ENCODE data around the gene CPT1C. TPM values are rescaled to one million over a fixed set of nuclear protein-coding genes. Genes with fewer than 3 reads are reported as not detected.
A peak's percentile ranks its signal among the peaks of the same experiment; 100 is the strongest.

The CPT1C gene
- total RNA-seq, 2 experiments from 2014 or later: 0.79 to 1.3 TPM

DNA sequence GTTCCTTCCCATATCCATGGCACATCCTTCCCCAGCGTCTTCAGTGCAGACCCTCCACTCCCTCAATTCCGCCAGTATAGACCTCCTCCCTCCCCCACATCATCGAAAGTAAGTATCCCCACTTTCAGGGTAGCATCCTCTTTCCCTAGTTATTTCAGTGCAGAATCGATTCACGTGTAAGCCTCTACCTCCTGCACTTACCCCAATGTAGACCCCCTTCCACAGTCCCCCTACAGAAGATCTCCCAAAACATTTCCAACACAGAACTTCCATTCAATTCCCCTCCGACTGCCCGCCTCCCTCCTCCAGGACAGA, 25.9 kb upstream of the CPT1C start:
- DNase-seq: no peak
- H3K27ac Mint-ChIP-seq: peak overlapping the region; percentile 97
- no peaks in the 10 kb centered on the region for H3K27me3 Mint-ChIP-seq
- peaks cover 26% of the 10 kb centered on the region for H3K36me3 Mint-ChIP-seq (ENCODE audit: low read depth)
- H3K4me3 Mint-ChIP-seq: peak overlapping the region; percentile 99
- peaks cover 41% of the 10 kb centered on the region for H3K4me1 Mint-ChIP-seq
- POLR2A ChIA-PET: interaction anchor here (1.0 kb wide), 1 partner anchor 11 kb away, joined by 5 read pairs; no protein-coding TSS in a partner anchor
- CTCF ChIA-PET: interaction anchor here (0.6 to 2.2 kb wide), 2 partner anchors 11 to 102 kb away, joined by 3 to 8 read pairs; no protein-coding TSS in a partner anchor
- no peaks in the 10 kb centered on the region for H3K9me3 Mint-ChIP-seq

- H3K36me3 Mint-ChIP-seq (ENCODE audit: low read depth): peaks cover 26% of the 10 kb centered on the region
- peak; percentile 100 for DNase-seq
- H3K27me3 Mint-ChIP-seq: no peaks in the 10 kb centered on the region
- no peaks in the 10 kb centered on the region for H3K9me3 Mint-ChIP-seq
- peak within 1 kb of the TSS; percentile 97 for H3K27ac Mint-ChIP-seq
- ChIA-PET CTCF (interaction anchor here (0.6 to 2.2 kb wide), 2 partner anchors 10 to 103 kb away, joined by 3 to 8 read pairs; no protein-coding TSS in a partner anchor), POLR2A (interaction anchor here (1.0 kb wide), 1 partner anchor 11 kb away, joined by 5 read pairs; no protein-coding TSS in a partner anchor)
- H3K4me1 Mint-ChIP-seq: peaks cover 39% of the 10 kb centered on the region
- H3K4me3 Mint-ChIP-seq: peak within 1 kb of the TSS; percentile 99
Observed at GRCh38 chr19:49665351-49666119, 25.4 kb upstream of the CPT1C start, which contains the start of the genes BCL2L12 and IRF3. Gene BCL2L12 (plus strand): TSS chr19:49665933. CDS start chr19:49666693, 760 bp downstream. Gene IRF3 (minus strand): TSS chr19:49665857. CDS start chr19:49664838, 1,019 bp downstream.

DNA sequence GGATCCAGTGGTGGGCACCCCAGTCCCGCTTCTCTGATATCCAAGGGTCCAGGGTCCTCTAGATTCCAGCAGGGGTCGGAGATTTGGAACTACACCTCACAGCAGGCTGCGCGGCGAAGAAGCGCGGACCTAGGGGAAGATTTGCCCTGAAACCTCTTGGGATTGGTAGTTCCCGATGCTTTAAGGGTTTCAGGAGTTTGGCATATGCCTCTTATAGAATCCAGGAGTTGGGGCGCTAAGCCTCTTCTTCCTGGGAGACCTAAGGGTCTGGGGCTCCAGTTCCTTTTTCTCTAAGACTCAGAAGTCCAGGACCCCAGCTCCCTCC, 24.8 kb upstream of the CPT1C start:
- Mint-ChIP-seq H3K27ac (peak overlapping the region; percentile 97), H3K27me3 (no peaks in the 10 kb centered on the region), H3K9me3 (no peaks in the 10 kb centered on the region), H3K4me3 (peak overlapping the region; percentile 99), H3K4me1 (peaks cover 39% of the 10 kb centered on the region), H3K36me3 (ENCODE audit: low read depth) (peaks cover 26% of the 10 kb centered on the region)
- ChIA-PET CTCF (interaction anchor here (1.1 to 2.2 kb wide), 2 partner anchors 10 to 11 kb away, joined by 3 to 8 read pairs; no protein-coding TSS in a partner anchor), POLR2A (interaction anchor here (1.0 kb wide), 1 partner anchor 10 kb away, joined by 5 read pairs; no protein-coding TSS in a partner anchor)
- no peak for DNase-seq

DNA sequence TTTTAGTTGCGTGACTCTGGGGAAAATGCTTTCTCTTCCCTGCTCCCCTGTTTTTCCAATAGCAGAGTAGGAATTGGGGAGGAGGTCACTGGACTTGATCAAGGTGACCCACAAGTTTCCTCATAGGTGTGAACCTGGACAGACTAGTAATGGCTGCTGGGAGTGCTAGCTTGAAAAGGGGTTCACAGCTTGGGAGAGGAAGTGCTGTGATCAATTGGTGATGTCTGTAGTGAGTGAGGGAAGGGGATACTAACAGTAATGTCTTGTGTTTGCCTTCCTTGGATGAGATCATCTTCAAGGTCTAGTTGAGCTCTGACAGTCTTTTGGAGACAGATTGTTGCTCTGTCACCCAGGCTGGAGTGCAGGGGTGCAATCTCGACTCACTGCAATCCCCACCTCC, 23.4 kb upstream of the CPT1C start:
- H3K27ac Mint-ChIP-seq: peak overlapping the region; percentile 97
- H3K27me3 Mint-ChIP-seq: no peaks in the 10 kb centered on the region
- H3K36me3 Mint-ChIP-seq (ENCODE audit: low read depth): peaks cover 28% of the 10 kb centered on the region
- DNase-seq: no peak
- H3K4me3 Mint-ChIP-seq: peak overlapping the region; percentile 99
- ChIA-PET POLR2A (interaction anchor here (1.2 kb wide), 1 partner anchor 9 kb away, joined by 3 read pairs; no protein-coding TSS in a partner anchor), CTCF (interaction anchor here (1.0 to 2.4 kb wide), 3 partner anchors 9 to 96 kb away, joined by 3 to 7 read pairs (median 3); no protein-coding TSS in a partner anchor)
- H3K4me1 Mint-ChIP-seq: peaks cover 47% of the 10 kb centered on the region
- H3K9me3 Mint-ChIP-seq: no peaks in the 10 kb centered on the region

DNA sequence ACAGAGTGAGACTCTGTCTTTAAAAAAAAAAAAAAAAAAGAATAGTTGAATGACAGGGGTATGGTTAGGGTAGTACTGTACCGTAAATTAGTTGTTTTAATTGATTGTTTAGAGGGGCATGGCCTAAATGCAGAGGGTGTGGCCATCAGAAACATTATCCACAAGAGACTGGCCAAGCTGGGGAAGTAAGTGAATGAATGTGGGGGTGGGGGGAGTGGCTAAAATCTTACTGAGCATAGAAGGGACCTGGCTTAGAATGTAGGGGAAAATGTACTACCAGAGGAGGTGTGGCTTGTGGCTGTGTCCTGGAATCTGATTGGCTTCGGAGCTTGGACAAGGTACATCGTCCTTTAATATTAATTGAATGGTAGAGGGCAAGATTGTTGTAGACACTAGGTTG, 21.4 kb upstream of the CPT1C start:
- CTCF ChIA-PET: no interaction called here
- DNase-seq: no peak
- Mint-ChIP-seq H3K27ac (no peak overlapping the region), H3K27me3 (no peaks in the 10 kb centered on the region), H3K36me3 (ENCODE audit: low read depth) (peaks cover 17% of the 10 kb centered on the region), H3K4me3 (no peak overlapping the region), H3K4me1 (peaks cover 29% of the 10 kb centered on the region), H3K9me3 (no peaks in the 10 kb centered on the region)
- POLR2A ChIA-PET: no interaction called here

GRCh38 chr19:49672131-49672919, 18.6 kb upstream of the CPT1C start:
- Mint-ChIP-seq H3K27ac (no peak overlapping the region), H3K36me3 (ENCODE audit: low read depth) (peaks cover 13% of the 10 kb centered on the region), H3K9me3 (no peaks in the 10 kb centered on the region), H3K27me3 (no peaks in the 10 kb centered on the region), H3K4me3 (no peak overlapping the region), H3K4me1 (peaks cover 23% of the 10 kb centered on the region)
- DNase-seq: peak; percentile 81
- ChIA-PET CTCF (interaction anchor here (0.6 to 2.0 kb wide), 16 partner anchors 12 to 256 kb away, joined by 3 to 10 read pairs (median 3); partner anchors contain the start of genes ADM5, RPS11 and RRAS), POLR2A (interaction anchor here (1.0 kb wide), 1 partner anchor 32 kb away, joined by 3 read pairs; the partner anchor contains the start of gene RRAS)

DNA sequence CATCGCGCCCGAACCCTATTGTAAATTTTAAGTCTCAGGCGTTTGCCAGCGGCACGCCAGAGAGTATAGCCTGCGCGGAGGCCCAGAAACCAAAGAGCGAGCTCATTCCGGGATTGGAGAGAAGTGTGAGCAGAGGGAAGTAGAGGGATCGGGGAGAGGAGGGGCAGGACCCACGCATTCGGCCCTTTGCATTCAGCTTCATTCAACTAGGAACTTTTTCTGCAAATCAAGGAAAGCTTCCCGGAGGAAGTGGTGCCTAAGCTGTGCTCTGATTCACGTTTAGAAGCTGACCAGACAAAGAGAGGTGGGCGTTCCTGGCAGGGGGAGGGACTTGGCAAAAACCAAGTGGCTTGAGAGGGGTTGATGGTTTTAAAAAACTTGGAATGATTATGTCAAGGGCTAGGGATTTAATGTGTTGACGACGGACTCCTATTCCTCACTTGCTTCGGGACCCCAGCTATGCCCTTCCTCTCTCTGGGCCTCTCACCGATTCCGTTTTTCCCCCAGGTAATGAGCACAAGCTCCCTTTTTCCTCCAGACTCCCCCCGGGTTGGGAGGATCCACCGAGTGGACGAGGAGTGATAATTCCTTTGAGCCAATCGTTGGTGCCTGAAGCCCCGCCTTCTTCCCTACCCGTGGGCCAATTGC, 14.7 kb upstream of the CPT1C start:
- no peaks in the 10 kb centered on the region for H3K27me3 Mint-ChIP-seq
- H3K4me3 Mint-ChIP-seq: peak overlapping the region; percentile 89
- peaks cover 11% of the 10 kb centered on the region for H3K36me3 Mint-ChIP-seq (ENCODE audit: low read depth)
- H3K27ac Mint-ChIP-seq: peak overlapping the region; percentile 99
- CTCF ChIA-PET: interaction anchor here (0.6 to 2.4 kb wide), 16 partner anchors 9 to 649 kb away, joined by 3 to 17 read pairs (median 4); partner anchors contain the start of genes BCL2L12, IRF3, NOSIP and RRAS
- H3K9me3 Mint-ChIP-seq: no peaks in the 10 kb centered on the region
- POLR2A ChIA-PET: interaction anchor here (0.6 to 1.7 kb wide), 4 partner anchors 9 to 146 kb away, joined by 3 to 7 read pairs (median 4); partner anchors contain the start of genes BCL2L12, IRF3, NOSIP and PRRG2
- H3K4me1 Mint-ChIP-seq: peaks cover 37% of the 10 kb centered on the region
- peak; percentile 77 for DNase-seq

- Mint-ChIP-seq H3K27me3 (no peaks in the 10 kb centered on the region), H3K4me3 (peak overlapping the region; percentile 89), H3K36me3 (ENCODE audit: low read depth) (peaks cover 10% of the 10 kb centered on the region), H3K9me3 (no peaks in the 10 kb centered on the region), H3K4me1 (peaks cover 35% of the 10 kb centered on the region), H3K27ac (peak overlapping the region; percentile 99)
- DNase-seq: peak; percentile 100
- ChIA-PET POLR2A (interaction anchor here (0.6 to 1.7 kb wide), 4 partner anchors 10 to 147 kb away, joined by 3 to 7 read pairs (median 4); partner anchors contain the start of genes BCL2L12, IRF3, NOSIP and PRRG2), CTCF (interaction anchor here (0.6 to 3.3 kb wide), 11 partner anchors 9 to 206 kb away, joined by 3 to 17 read pairs (median 5); partner anchors contain the start of genes BCL2L12, IRF3, NOSIP and RRAS)
Observed at GRCh38 chr19:49676784-49677230, 14.1 kb upstream of the CPT1C start.

DNA sequence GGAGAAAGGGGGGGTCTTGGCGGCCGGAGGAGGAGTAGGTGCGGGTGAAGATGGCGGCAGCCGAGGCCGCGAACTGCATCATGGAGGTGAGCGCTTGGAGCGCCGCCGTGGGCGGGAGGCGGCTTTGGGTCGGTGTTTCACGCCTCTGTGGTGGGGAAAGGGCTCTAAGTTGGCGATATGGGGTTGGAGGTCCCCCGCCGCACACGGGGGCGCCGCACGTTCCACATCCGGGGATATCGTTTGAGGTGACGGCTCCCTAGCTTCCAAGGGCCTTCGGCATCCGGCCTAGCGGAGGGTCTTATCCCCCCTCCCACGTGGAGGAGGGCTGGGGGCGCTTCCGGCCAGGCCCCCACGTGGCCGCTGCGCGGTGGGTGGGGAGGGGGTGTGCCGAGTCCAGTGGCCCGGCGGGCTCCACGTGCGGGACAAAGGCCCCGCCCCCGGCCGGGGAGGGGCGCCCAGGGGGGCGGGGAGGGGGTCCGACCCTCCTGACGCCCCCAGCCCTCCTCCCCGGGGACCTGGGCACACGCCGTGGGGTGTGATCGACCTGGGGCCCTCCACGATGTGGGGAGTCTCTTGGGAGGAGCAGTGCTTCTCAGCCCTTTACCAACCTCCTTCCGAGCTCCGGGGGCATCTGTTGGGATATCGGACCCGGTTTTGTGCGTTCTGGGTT, 13.6 kb upstream of the CPT1C start, which contains the start of gene PRMT1:
TSS of gene PRMT1 (plus strand) at position 41 of the 670 bp plus-strand sequence. CDS start at position 51, 10 bp downstream.
- CTCF ChIA-PET: interaction anchor here (0.7 to 3.3 kb wide), 10 partner anchors 11 to 207 kb away, joined by 3 to 17 read pairs (median 5); partner anchors contain the start of genes RPL13A, RPS11, RRAS and SCAF1
- H3K27me3 Mint-ChIP-seq: no peaks in the 10 kb centered on the region
- H3K36me3 Mint-ChIP-seq (ENCODE audit: low read depth): peaks cover 9% of the 10 kb centered on the region
- H3K9me3 Mint-ChIP-seq: no peaks in the 10 kb centered on the region
- POLR2A ChIA-PET: no interaction called here
- H3K4me3 Mint-ChIP-seq: peak within 1 kb of the TSS; percentile 89
- peak within 1 kb of the TSS; percentile 99 for H3K27ac Mint-ChIP-seq
- H3K4me1 Mint-ChIP-seq: peaks cover 30% of the 10 kb centered on the region
- peak; percentile 47 for DNase-seq

DNA sequence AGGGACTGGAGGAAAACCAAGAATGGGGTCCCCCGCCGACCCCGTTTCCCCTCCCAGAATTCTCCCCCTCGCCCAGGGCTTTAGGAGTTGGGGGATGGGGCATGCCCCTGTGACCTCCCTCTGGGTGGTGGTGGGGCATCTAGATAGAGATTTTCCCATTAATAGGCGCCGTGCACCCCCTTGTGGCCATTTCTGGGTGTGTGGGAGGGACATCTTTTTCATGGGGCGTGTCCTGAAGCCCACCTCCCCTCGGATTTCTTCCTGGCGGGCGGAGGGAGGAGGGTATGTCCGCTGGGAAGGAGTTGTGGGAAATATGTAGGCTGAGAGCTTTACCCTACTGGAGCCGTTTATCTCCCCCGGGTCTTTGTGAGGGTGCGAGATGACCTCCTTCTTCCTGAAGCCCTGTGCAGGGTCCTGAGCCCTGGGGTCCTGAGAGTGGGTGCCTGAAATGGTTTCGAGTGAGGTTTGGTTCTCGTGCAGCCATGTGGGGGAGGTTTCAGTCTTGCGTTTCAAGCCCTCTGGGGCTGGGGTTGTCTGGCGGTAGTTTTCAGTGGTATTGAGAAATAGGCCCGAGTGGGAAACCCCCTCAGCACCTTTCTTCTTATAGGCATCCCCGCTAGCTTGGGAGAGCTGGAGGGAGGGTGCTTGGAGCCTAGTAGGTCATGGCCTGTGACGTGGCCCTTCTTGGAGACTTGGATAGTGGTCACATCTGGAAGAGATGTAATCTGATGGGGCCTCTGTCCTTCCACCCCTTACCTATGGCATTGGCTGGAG, 12.8 kb upstream of the CPT1C start:
- Mint-ChIP-seq H3K27ac (peak overlapping the region; percentile 85), H3K36me3 (ENCODE audit: low read depth) (peaks cover 10% of the 10 kb centered on the region), H3K4me3 (peak overlapping the region; percentile 89), H3K27me3 (no peaks in the 10 kb centered on the region), H3K4me1 (peaks cover 28% of the 10 kb centered on the region), H3K9me3 (no peaks in the 10 kb centered on the region)
- DNase-seq: peak; percentile 83
- CTCF ChIA-PET: interaction anchor here (0.6 to 3.3 kb wide), 16 partner anchors 12 to 190 kb away, joined by 3 to 12 read pairs (median 4); partner anchors contain the start of genes RPL13A, RPS11, RRAS and SCAF1
- POLR2A ChIA-PET: no interaction called here
